Measurements from ENCODE around the gene GINS2.

DNA sequence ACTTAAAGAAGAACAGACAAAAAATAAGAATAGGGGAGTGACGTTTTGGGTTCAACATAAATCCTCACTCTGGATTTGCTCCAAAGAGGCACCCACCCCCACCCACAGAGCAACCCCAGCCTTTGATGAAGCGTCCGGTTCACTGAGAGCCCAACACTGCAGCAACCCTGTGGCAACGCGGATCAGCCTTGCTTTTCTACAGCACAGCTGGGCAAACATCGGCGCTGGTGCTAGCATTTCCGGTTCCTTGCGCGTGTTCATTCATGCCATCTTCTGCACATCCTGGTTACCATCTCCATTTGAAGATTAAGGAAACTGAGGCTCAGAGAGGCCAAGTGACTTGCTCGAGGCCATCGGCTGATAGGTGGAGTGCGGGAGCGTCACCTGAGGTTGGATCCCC lies 8.7 kb upstream of the GINS2 start:
- TF ChIP-seq, protein P1, sequence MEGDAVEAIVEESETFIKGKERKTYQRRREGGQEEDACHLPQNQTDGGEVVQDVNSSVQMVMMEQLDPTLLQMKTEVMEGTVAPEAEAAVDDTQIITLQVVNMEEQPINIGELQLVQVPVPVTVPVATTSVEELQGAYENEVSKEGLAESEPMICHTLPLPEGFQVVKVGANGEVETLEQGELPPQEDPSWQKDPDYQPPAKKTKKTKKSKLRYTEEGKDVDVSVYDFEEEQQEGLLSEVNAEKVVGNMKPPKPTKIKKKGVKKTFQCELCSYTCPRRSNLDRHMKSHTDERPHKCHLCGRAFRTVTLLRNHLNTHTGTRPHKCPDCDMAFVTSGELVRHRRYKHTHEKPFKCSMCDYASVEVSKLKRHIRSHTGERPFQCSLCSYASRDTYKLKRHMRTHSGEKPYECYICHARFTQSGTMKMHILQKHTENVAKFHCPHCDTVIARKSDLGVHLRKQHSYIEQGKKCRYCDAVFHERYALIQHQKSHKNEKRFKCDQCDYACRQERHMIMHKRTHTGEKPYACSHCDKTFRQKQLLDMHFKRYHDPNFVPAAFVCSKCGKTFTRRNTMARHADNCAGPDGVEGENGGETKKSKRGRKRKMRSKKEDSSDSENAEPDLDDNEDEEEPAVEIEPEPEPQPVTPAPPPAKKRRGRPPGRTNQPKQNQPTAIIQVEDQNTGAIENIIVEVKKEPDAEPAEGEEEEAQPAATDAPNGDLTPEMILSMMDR (conservative IDR thresholded peaks at IDR 0.05), result no peak
- TF ChIP-seq EZH2 (IDR thresholded peaks at IDR 0.05; ENCODE audit: low read depth), result no peak
